Endodermal cell (in vitro differentiated cells): ENCODE results near the gene TTLL11. TPM values are rescaled to one million over a fixed set of nuclear protein-coding genes. Genes with fewer than 3 reads are reported as not detected.
A peak's percentile ranks its signal among the peaks of the same experiment; 100 is the strongest.

Experiments used
- DNase-seq: peaks from one replicate; pipeline ENCODE4 v3.0.0-alpha.2; 2017
- H3K27ac ChIP-seq: 2 replicates; pipeline ENCODE4 v1.5.1; 2013; ENCODE audit warnings: mild to moderate bottlenecking, low read depth, low read length, moderate library complexity
- H3K27me3 ChIP-seq: 2 replicates; pipeline ENCODE4 v1.6.1; 2013; ENCODE audit warnings: mild to moderate bottlenecking, low read length, moderate library complexity; ENCODE audit not compliant: insufficient read depth, control insufficient read depth, poor library complexity, severe bottlenecking
- H3K36me3 ChIP-seq: 2 replicates; pipeline ENCODE4 v1.7.0; 2013; ENCODE audit warnings: mild to moderate bottlenecking, low read length, moderate library complexity; ENCODE audit not compliant: control insufficient read depth, insufficient read depth
- H3K4me1 ChIP-seq: one replicate; pipeline ENCODE4 v1.7.0; 2013; ENCODE audit warnings: low read length; ENCODE audit not compliant: control insufficient read depth, insufficient read depth
- H3K4me3 ChIP-seq: 2 replicates; pipeline ENCODE4 v1.5.1; 2013; ENCODE audit warnings: mild to moderate bottlenecking, low read length, moderate library complexity
- H3K9ac ChIP-seq: 2 replicates; pipeline ENCODE4 v1.6.1; 2013; ENCODE audit warnings: mild to moderate bottlenecking, low read length, moderate library complexity; ENCODE audit not compliant: poor library complexity, severe bottlenecking; ENCODE audit errors: extremely low read depth
- H3K9me3 ChIP-seq: 2 replicates; pipeline ENCODE4 v1.6.1; 2013; ENCODE audit warnings: mild to moderate bottlenecking, low read length, moderate library complexity; ENCODE audit not compliant: control insufficient read depth
- H3K27ac Mint-ChIP-seq: 2 replicates; pipeline ENCODE4 v1.8.0; 2020; ENCODE audit warnings: mixed read lengths
- H3K27me3 Mint-ChIP-seq: 2 replicates; pipeline ENCODE4 v1.8.0; 2021; ENCODE audit warnings: mild to moderate bottlenecking, mixed read lengths; ENCODE audit not compliant: insufficient read depth
- H3K36me3 Mint-ChIP-seq: 2 replicates; pipeline ENCODE4 v1.8.0; 2020; ENCODE audit warnings: low read depth, mixed read lengths
- H3K4me1 Mint-ChIP-seq: 2 replicates; pipeline ENCODE4 v1.8.0; 2020; ENCODE audit warnings: mixed read lengths
- H3K4me3 Mint-ChIP-seq: 2 replicates; pipeline ENCODE4 v1.8.0; 2020; ENCODE audit warnings: mild to moderate bottlenecking, moderate library complexity, mixed read lengths
- H3K9me3 Mint-ChIP-seq: 2 replicates; pipeline ENCODE4 v1.8.0; 2020; ENCODE audit warnings: mild to moderate bottlenecking, mixed read lengths
- WGBS, 2 experiments: methylation state at CpG; one replicate each; pipeline versions ENCODE4 v1.1.5 to v1.1.7; 2013; ENCODE audit warnings: missing lambda C conversion rate in 2 of 2, mixed read lengths in 1 of 2; ENCODE audit not compliant: insufficient coverage in 1 of 2, insufficient read length in 1 of 2; 5-methylcytosine and 5-hydroxymethylcytosine counted together
- total RNA-seq, 2 donors: library from RNA; stranded (reverse); fragmentation: NEBNext Ultra II Directional in 1 of 2; extraction: Animal tissue kit (Norgen Biotek cat#: 25700) in 1 of 2; gene quantifications; 2 replicates in 1 of 2; 3 replicates in 1 of 2; pipeline ENCODE4 v1.2.1, GENCODE V29; 2021
- TF ChIP-seq, protein P1 (sequence below): fragments of 200-600 bp; sonication (generic); conservative IDR thresholded peaks from 2 replicates; pipeline ENCODE4 v1.5.0; 2021; ENCODE audit warnings: antibody characterized with exemption, mild to moderate bottlenecking

TTLL11 gene
- total RNA-seq, 2 donors from 2014 or later = 0.68 TPM; not detected in 1

DNA sequence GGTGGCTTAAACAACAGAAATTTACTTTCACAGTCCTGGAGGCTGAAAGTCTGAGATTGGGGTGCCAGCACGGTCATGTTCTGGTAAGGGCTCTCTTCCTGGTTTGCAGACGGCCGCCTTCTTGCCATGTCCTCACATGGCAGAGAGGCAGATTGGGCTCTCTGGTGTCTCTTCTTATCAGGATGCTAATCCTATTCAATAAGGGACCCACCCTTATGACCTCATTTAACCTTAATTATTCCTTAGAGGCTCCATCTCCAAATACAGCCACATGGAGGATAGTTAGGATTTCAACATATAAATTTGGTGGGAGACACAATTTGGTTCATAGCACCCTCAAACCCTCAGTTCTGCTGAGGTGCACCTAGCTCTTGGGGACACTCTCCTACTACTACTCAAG, 261.2 kb downstream of the TTLL11 start:
- Histone ChIP-seq H3K9ac (no peak overlapping the region), H3K4me1 (no peaks in the 10 kb centered on the region), H3K27me3 (peaks cover 7% of the 10 kb centered on the region), H3K9me3 (no peaks in the 10 kb centered on the region), H3K27ac (no peak overlapping the region), H3K4me3 (no peak overlapping the region), H3K36me3 (no peaks in the 10 kb centered on the region)
- Mint-ChIP-seq H3K27me3 (peaks cover 6% of the 10 kb centered on the region), H3K27ac (no peak overlapping the region), H3K9me3 (no peaks in the 10 kb centered on the region), H3K36me3 (no peaks in the 10 kb centered on the region), H3K4me3 (no peak overlapping the region), H3K4me1 (peaks cover 23% of the 10 kb centered on the region)
- peak; percentile 19 for DNase-seq
- 85 to 91% methylated on average over 3 of the region's 3 CpGs for WGBS, 2 experiments
- TF ChIP-seq, protein P1, sequence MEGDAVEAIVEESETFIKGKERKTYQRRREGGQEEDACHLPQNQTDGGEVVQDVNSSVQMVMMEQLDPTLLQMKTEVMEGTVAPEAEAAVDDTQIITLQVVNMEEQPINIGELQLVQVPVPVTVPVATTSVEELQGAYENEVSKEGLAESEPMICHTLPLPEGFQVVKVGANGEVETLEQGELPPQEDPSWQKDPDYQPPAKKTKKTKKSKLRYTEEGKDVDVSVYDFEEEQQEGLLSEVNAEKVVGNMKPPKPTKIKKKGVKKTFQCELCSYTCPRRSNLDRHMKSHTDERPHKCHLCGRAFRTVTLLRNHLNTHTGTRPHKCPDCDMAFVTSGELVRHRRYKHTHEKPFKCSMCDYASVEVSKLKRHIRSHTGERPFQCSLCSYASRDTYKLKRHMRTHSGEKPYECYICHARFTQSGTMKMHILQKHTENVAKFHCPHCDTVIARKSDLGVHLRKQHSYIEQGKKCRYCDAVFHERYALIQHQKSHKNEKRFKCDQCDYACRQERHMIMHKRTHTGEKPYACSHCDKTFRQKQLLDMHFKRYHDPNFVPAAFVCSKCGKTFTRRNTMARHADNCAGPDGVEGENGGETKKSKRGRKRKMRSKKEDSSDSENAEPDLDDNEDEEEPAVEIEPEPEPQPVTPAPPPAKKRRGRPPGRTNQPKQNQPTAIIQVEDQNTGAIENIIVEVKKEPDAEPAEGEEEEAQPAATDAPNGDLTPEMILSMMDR = no peak

DNA sequence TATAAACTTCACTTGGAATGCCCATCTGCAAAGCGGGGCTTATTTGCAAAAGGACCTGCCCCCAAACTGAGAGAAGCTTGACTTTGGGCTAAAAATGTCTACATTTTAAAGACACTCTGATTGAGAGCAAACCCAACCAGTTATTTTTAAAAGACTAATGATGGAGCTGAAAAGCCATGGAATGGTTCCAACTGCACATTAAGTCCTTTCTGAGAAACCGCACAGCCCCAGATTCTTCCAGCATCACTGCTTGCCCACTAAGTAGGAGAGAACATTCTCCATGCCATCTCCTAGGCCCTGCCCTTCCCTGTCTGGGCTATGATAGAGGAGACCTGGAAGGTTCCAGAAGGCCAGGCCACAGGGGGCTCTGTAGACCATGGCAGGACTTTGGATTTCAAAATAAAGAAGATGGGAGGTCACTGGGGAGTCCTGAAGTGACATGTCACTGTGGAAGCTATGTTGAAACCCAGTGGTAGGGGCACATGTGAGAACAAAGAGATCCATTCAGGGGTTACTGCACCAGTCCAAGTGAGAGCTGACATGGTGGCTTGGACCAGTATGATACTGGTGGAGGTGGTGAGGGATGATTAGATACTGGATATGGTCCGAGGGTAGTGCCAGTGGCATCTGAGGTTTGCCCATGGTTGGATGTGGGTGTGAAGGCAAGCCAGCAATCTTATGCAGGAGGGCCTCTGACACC, 262.5 kb downstream of the TTLL11 start:
- Histone ChIP-seq H3K36me3 (no peaks in the 10 kb centered on the region), H3K27ac (no peak overlapping the region), H3K4me3 (no peak overlapping the region), H3K9me3 (no peaks in the 10 kb centered on the region), H3K4me1 (no peaks in the 10 kb centered on the region), H3K9ac (no peak overlapping the region), H3K27me3 (peaks cover 4% of the 10 kb centered on the region)
- Mint-ChIP-seq H3K4me1 (peaks cover 18% of the 10 kb centered on the region), H3K4me3 (no peak overlapping the region), H3K27me3 (peaks cover 7% of the 10 kb centered on the region), H3K27ac (no peak overlapping the region), H3K36me3 (no peaks in the 10 kb centered on the region), H3K9me3 (no peaks in the 10 kb centered on the region)
- TF ChIP-seq, protein P1 = no peak
- peak; percentile 22 for DNase-seq
- WGBS, 2 experiments = 87 to 100% methylated on average over 3 of the region's 3 CpGs

DNA sequence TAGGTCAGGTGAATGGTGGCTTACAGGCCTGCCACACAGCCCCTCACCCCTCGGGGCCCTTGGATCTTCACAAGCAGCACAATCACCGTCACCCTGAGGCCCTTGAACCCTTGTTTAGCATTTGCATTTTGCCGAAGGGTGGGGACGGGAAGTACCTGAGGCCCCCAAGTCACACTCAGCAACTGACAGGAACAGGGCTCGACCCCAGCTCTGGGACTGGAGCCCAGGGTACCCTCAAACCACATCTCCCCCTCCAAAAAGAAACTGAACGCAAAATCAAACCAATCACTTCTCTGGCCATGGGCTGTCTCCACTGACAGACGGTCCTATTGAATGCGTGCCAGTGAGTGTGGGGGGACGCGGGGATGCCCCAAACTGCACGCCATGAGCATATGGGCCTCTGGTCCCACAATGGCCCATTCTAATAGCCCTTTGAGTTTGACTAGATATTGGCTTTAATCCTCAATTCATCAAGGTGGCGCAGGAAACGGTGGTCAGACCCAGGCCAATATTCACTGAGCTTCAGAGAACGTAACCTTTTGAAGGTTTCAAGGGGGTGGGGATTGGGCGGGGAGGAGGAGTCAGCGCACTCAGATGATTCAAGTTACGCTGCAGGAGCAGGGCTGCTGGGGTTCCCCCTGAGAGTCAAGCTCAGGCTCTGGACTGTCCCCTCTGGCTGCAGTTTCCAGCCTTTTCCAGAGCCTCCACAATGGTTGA, 265.7 kb downstream of the TTLL11 start:
- no peak overlapping the region for H3K9ac ChIP-seq
- H3K4me1 Mint-ChIP-seq = peaks cover 5% of the 10 kb centered on the region
- no peak overlapping the region for H3K4me3 Mint-ChIP-seq
- peaks cover 7% of the 10 kb centered on the region for H3K27me3 Mint-ChIP-seq
- no peaks in the 10 kb centered on the region for H3K9me3 Mint-ChIP-seq
- H3K4me1 ChIP-seq = no peaks in the 10 kb centered on the region
- no peaks in the 10 kb centered on the region for H3K9me3 ChIP-seq
- TF ChIP-seq, protein P1 = no peak
- 91 to 93% methylated on average over 12 to 17 of the region's 17 CpGs for WGBS, 2 experiments
- no peak overlapping the region for H3K27ac ChIP-seq
- H3K27me3 ChIP-seq = peaks cover 2% of the 10 kb centered on the region
- DNase-seq = peak; percentile 57
- H3K4me3 ChIP-seq = no peak overlapping the region
- no peaks in the 10 kb centered on the region for H3K36me3 ChIP-seq
- H3K27ac Mint-ChIP-seq = no peak overlapping the region
- no peaks in the 10 kb centered on the region for H3K36me3 Mint-ChIP-seq
